H1 (cell line): Measurements from ENCODE around the gene CDK5. TPM values are rescaled to one million over a fixed set of nuclear protein-coding genes. Genes with fewer than 3 reads are reported as not detected.
A peak's percentile ranks its signal among the peaks of the same experiment; 100 is the strongest.

Experiments
- CTCF ChIA-PET: fragments of 300-600 bp; sonication (Branson Sonifier 250); formaldehyde crosslinking; loops from one replicate; lab custom pipeline; 2021; ENCODE audit not compliant: partially characterized antibody; lab: Charles Lee
- POLR2A ChIA-PET: fragments of 300-600 bp; sonication (Branson Sonifier 250); formaldehyde crosslinking; loops from one replicate; lab custom pipeline; 2021; ENCODE audit warnings: inconsistent platforms; ENCODE audit not compliant: partially characterized antibody; lab: Charles Lee
- DNase-seq, 2 experiments: peaks; one replicate each; pipeline versions ENCODE4 v3.0.0 to v3.0.0-alpha.2; 2010 to 2022; ENCODE audit warnings: low spot score in 2 of 2, low read depth in 1 of 2, mixed read lengths in 1 of 2
- FAIRE-seq: peaks from 2 replicates; lab custom pipeline; 2011; peaks lifted over from hg19 to GRCh38; lab: Jason Lieb, UNC
- H2AFZ ChIP-seq: 2 replicates; pipeline ENCODE4 v1.8.1; 2012; ENCODE audit warnings: low read length, inconsistent platforms
- H2AK5ac ChIP-seq: 2 replicates; pipeline ENCODE4 v1.6.1; 2013; ENCODE audit warnings: low read depth, low read length
- H2BK120ac ChIP-seq: replicated peaks from 2 replicates; pipeline ENCODE3; 2013; ENCODE audit warnings: low read depth, low read length, inconsistent platforms
- H2BK12ac ChIP-seq: 2 replicates; pipeline ENCODE4 v1.6.1; 2013; ENCODE audit warnings: low read depth, low read length
- H2BK15ac ChIP-seq: 2 replicates; pipeline ENCODE4 v1.6.1; 2013; ENCODE audit warnings: low read length
- H2BK20ac ChIP-seq: 2 replicates; pipeline ENCODE4 v1.6.1; 2013; ENCODE audit warnings: low read length
- H2BK5ac ChIP-seq: 2 replicates; pipeline ENCODE4 v1.6.1; 2013; ENCODE audit warnings: low read depth, low read length
- H3K14ac ChIP-seq: 2 replicates; pipeline ENCODE4 v1.6.1; 2013; ENCODE audit warnings: inconsistent platforms; ENCODE audit not compliant: insufficient read length
- H3K18ac ChIP-seq: 2 replicates; pipeline ENCODE4 v1.6.1; 2013; ENCODE audit warnings: low read length; ENCODE audit errors: extremely low read depth
- H3K23ac ChIP-seq: 2 replicates; pipeline ENCODE4 v1.6.1; 2013; ENCODE audit warnings: inconsistent platforms; ENCODE audit not compliant: insufficient read length
- H3K23me2 ChIP-seq: 2 replicates; pipeline ENCODE4 v1.6.1; 2013; ENCODE audit warnings: low read depth, low read length
- H3K27ac ChIP-seq: 2 replicates; pipeline ENCODE4 v1.6.1; 2011; ENCODE audit warnings: low read depth, low read length, inconsistent platforms
- H3K27me3 ChIP-seq, 4 experiments: replicated peaks in 1 of 4; 1 replicate in 1 of 4; 2 replicates in 3 of 4; pipeline versions ENCODE4 v1.6.1 to v1.8.1; 2011 to 2013; ENCODE audit warnings: low read length in 3 of 4, mild to moderate bottlenecking in 3 of 4, inconsistent platforms in 2 of 4, mixed read lengths in 2 of 4, moderate library complexity in 1 of 4; ENCODE audit not compliant: control insufficient read depth in 3 of 4, insufficient read depth in 3 of 4; ENCODE audit errors: extremely low read depth in 1 of 4
- H3K36me3 ChIP-seq, 4 experiments: 2 replicates each; pipeline versions ENCODE4 v1.6.1 to v1.8.1; 2011 to 2013; ENCODE audit warnings: mild to moderate bottlenecking in 4 of 4, low read length in 3 of 4, moderate library complexity in 2 of 4, control low read depth in 1 of 4, inconsistent platforms in 1 of 4; ENCODE audit not compliant: insufficient read depth in 4 of 4, control insufficient read depth in 2 of 4
- H3K4ac ChIP-seq: replicated peaks from 2 replicates; pipeline ENCODE3; 2013; ENCODE audit warnings: low read length, low read depth, mixed read lengths, inconsistent platforms; ENCODE audit not compliant: insufficient read length
- H3K4me1 ChIP-seq, 4 experiments: replicated peaks in 1 of 4; 1 replicate in 1 of 4; 2 replicates in 3 of 4; pipeline versions ENCODE4 v1.6.1 to v1.8.1; 2011 to 2013; ENCODE audit warnings: low read length in 3 of 4, inconsistent platforms in 2 of 4, mixed read lengths in 1 of 4; ENCODE audit not compliant: insufficient read depth in 4 of 4, control insufficient read depth in 3 of 4
- H3K4me2 ChIP-seq, 2 experiments: 2 replicates each; pipeline versions ENCODE4 v1.6.1 to v1.8.1; 2011 to 2013; ENCODE audit warnings: low read depth in 2 of 2, low read length in 2 of 2, control low read depth in 1 of 2, inconsistent platforms in 1 of 2, mild to moderate bottlenecking in 1 of 2; ENCODE audit not compliant: insufficient read depth in 1 of 2
- H3K4me3 ChIP-seq, 4 experiments: fragments of 200-600, 300-600 bp in 1 of 4; sonication (generic), shearing (Covaris generic), sonication (Bioruptor Twin) in 1 of 4; 2 replicates each; pipeline versions ENCODE4 v1.5.1 to v1.8.1; 2011 to 2016; ENCODE audit warnings: low read length in 4 of 4, low read depth in 3 of 4, control low read depth in 2 of 4, inconsistent platforms in 2 of 4, mild to moderate bottlenecking in 2 of 4, mixed read lengths in 1 of 4, moderate library complexity in 1 of 4; ENCODE audit not compliant: insufficient read depth in 2 of 4; ENCODE audit errors: extremely low read depth in 1 of 4
- H3K56ac ChIP-seq: replicated peaks from 2 replicates; pipeline ENCODE3; 2013; ENCODE audit warnings: low read depth, mild to moderate bottlenecking, mixed read lengths, low read length, inconsistent platforms; ENCODE audit not compliant: insufficient read length
- H3K79me1 ChIP-seq: 2 replicates; pipeline ENCODE4 v1.6.1; 2013; ENCODE audit warnings: low read depth, low read length, control low read depth
- H3K79me2 ChIP-seq, 2 experiments: 2 replicates each; pipeline versions ENCODE4 v1.6.1 to v1.8.1; 2012 to 2013; ENCODE audit warnings: low read length in 2 of 2, mild to moderate bottlenecking in 2 of 2, inconsistent platforms in 1 of 2; ENCODE audit not compliant: insufficient read depth in 2 of 2, control insufficient read depth in 1 of 2
- H3K9ac ChIP-seq, 4 experiments: replicated peaks in 1 of 4; 1 replicate in 1 of 4; 2 replicates in 3 of 4; pipeline versions ENCODE4 v1.6.1 to v1.8.1; 2011 to 2013; ENCODE audit warnings: low read depth in 3 of 4, low read length in 3 of 4, control low read depth in 2 of 4, mild to moderate bottlenecking in 2 of 4, moderate library complexity in 2 of 4, inconsistent platforms in 1 of 4; ENCODE audit errors: extremely low read depth in 1 of 4
- H3K9me3 ChIP-seq, 2 experiments: 2 replicates each; pipeline versions ENCODE4 v1.6.1 to v1.8.1; 2012 to 2013; ENCODE audit warnings: mild to moderate bottlenecking in 2 of 2, moderate library complexity in 2 of 2, control low read depth in 1 of 2, inconsistent platforms in 1 of 2, low read depth in 1 of 2, low read length in 1 of 2, mixed read lengths in 1 of 2; ENCODE audit not compliant: insufficient read depth in 2 of 2
- H4K20me1 ChIP-seq, 2 experiments: replicated peaks in 1 of 2; 2 replicates each; pipeline versions ENCODE3 to v1.8.1; 2011 to 2013; ENCODE audit warnings: inconsistent platforms in 2 of 2, low read length in 2 of 2, mild to moderate bottlenecking in 1 of 2; ENCODE audit not compliant: insufficient read depth in 2 of 2, control insufficient read depth in 1 of 2
- H4K5ac ChIP-seq: 2 replicates; pipeline ENCODE4 v1.6.1; 2013; ENCODE audit warnings: low read length, low read depth, mixed read lengths, inconsistent platforms; ENCODE audit not compliant: insufficient read length
- H4K8ac ChIP-seq: 2 replicates; pipeline ENCODE4 v1.8.0; 2013; ENCODE audit warnings: mild to moderate bottlenecking, moderate library complexity, low read length, inconsistent platforms; ENCODE audit not compliant: insufficient read depth; ENCODE audit errors: extremely low read depth
- H4K91ac ChIP-seq: replicated peaks from 2 replicates; pipeline ENCODE3; 2013; ENCODE audit warnings: low read length, mixed read lengths, inconsistent platforms; ENCODE audit not compliant: insufficient read length
- CREB1 ChIP-seq: IDR thresholded peaks from 2 replicates; pipeline ENCODE4 v1.6.1; 2012; ENCODE audit warnings: inconsistent platforms
- CTCF ChIP-seq, 3 experiments: IDR thresholded peaks; 1 replicate in 2 of 3; 2 replicates in 1 of 3; pipeline versions ENCODE4 v1.5.1 to v1.6.1; 2011; ENCODE audit warnings: low read length in 3 of 3, mild to moderate bottlenecking in 3 of 3, inconsistent platforms in 2 of 3, low read depth in 1 of 3, moderate library complexity in 1 of 3; ENCODE audit not compliant: insufficient read depth in 1 of 3; ENCODE audit errors: control extremely low read depth in 1 of 3
- RAD21 ChIP-seq, 2 experiments: IDR thresholded peaks in 1 of 2; conservative IDR thresholded peaks in 1 of 2; 2 replicates each; pipeline ENCODE4 v1.6.1; 2011; ENCODE audit warnings: low read depth in 2 of 2, low read length in 2 of 2, improper control_type of control experiment in 1 of 2, inconsistent platforms in 1 of 2, mild to moderate bottlenecking in 1 of 2, moderate library complexity in 1 of 2
- TEAD4 ChIP-seq: IDR thresholded peaks from 2 replicates; pipeline ENCODE4 v1.6.1; 2012; ENCODE audit warnings: low read depth, low read length, inconsistent platforms, mixed read lengths
- WGBS, 2 experiments: shearing (Covaris generic) in 1 of 2; methylation state at CpG; one replicate each; pipeline versions ENCODE4 v1.1.6 to v1.1.7; 2013 to 2015; ENCODE audit warnings: low lambda C conversion rate in 2 of 2, mixed read lengths in 2 of 2, inconsistent platforms in 1 of 2, low coverage in 1 of 2, missing lambda C conversion rate in 1 of 2; ENCODE audit not compliant: insufficient replicate concordance in 2 of 2, insufficient coverage in 1 of 2, insufficient read length in 1 of 2; ENCODE audit errors: extremely low coverage in 1 of 2, missing lambda C conversion rate in 1 of 2; 5-methylcytosine and 5-hydroxymethylcytosine counted together
- polyA plus RNA-seq, 7 experiments: library from polyadenylated mRNA; depleted of rRNA in 3 of 7; stranded (reverse) in 5 of 7; unstranded in 2 of 7; fragments of >200 nt in 5 of 7; fragments of 200-250 nt in 2 of 7; gene quantifications; 1 replicate in 5 of 7; 2 replicates in 1 of 7; 4 replicates in 1 of 7; pipeline versions ENCODE4 v1.2.1 to v1.2.3, GENCODE V29; 2011 to 2013; ENCODE audit warnings: missing spikeins in 2 of 7, mixed read lengths in 2 of 7
- total RNA-seq: library from RNA; stranded (reverse); fragmentation: NEBNext Ultra II Directional; extraction: Animal tissue kit (Norgen Biotek cat#: 25700); gene quantifications from 2 replicates; pipeline ENCODE4 v1.2.1, GENCODE V29; 2021

CDK5 gene
- total and polyA plus RNA-seq, 2 of the 8 experiments (the other 6 are each of a cell fraction or from before 2014, with no cell fraction given), result 22.8 to 37.2 TPM

- ChIA-PET CTCF (interaction anchor here (0.6 to 11.5 kb wide), 42 partner anchors 11 to 235 kb away, joined by 3 to 142 read pairs (median 5); partner anchors contain the start of genes ABCB8, ATG9B, CDK5 and NOS3), POLR2A (interaction anchor here (0.8 to 2.5 kb wide), 7 partner anchors 10 to 69 kb away, joined by 3 to 16 read pairs (median 3); partner anchors contain the start of genes ABCB8 and SLC4A2)
- Histone ChIP-seq H4K8ac (peak overlapping the region; percentile 26; the same call in 1 of the 2 replicates), H3K27ac (no peak overlapping the region), H2BK12ac (peak overlapping the region; percentile 60; the same call in 1 of the 2 replicates), H3K27me3 (peaks cover 0 to 3% (median 2%) of the 10 kb centered on the region in 4 experiments; a peak in 3 of 7 replicates), H3K56ac (no peak overlapping the region), H3K18ac (peak overlapping the region; percentile 78; the same call in 1 of the 2 replicates)
- no peak for TF ChIP-seq CREB1
- peak; percentile 15 to 49; a peak in 1 of 4 replicates for TF ChIP-seq RAD21 (IDR thresholded peaks at IDR 0.05 in 1 of 2, conservative IDR thresholded peaks at IDR 0.05 in 1 of 2; ENCODE audit: low read depth in 2 of 2, low read length in 2 of 2)
- peak in 2 of 3 experiments; percentile 57 to 68; a peak in 3 of 4 replicates for TF ChIP-seq CTCF (IDR thresholded peaks at IDR 0.05; ENCODE audit: control extremely low read depth in 1 of 3, insufficient read depth in 1 of 3, low read depth in 1 of 3, low read length in 3 of 3)
- TF ChIP-seq TEAD4, result no peak
- TF ChIP-seq, all 59 proteins: peak for 2
- FAIRE-seq (no peak), DNase-seq (peak in 1 of 2 experiments; percentile 74)
- 78% methylated on average over 6 of the region's 22 CpGs; no CpG with 5 or more reads in 1 of the 2 experiments for WGBS, 2 experiments
- Histone ChIP-seq H4K20me1 (no peaks in the 10 kb centered on the region), H4K5ac (no peak overlapping the region), H3K4ac (no peak overlapping the region), H3K4me1 (peaks cover 0 to 31% (median 24%) of the 10 kb centered on the region in 4 experiments; a peak in 6 of 7 replicates), H3K14ac (no peak overlapping the region), H3K23ac (no peak overlapping the region), H2BK15ac (no peak overlapping the region), H3K9me3 (no peaks in the 10 kb centered on the region), H2BK20ac (0 out of 2 replicates have a peak overlapping the region, but pooled peaks have one; percentile 61), H3K9ac (no peak overlapping the region), H2AK5ac (no peak overlapping the region), H2BK5ac (no peak overlapping the region; the same call in 1 of the 2 replicates), H3K36me3 (no peaks in the 10 kb centered on the region), H3K79me2 (no peaks in the 10 kb centered on the region), H3K4me3 (peak overlapping the region in 1 of 4 experiments; percentile 33; a peak in 1 of 8 replicates), H2AFZ (no peak overlapping the region), H3K23me2 (no peaks in the 10 kb centered on the region; the same call in 1 of the 2 replicates), H4K91ac (peak overlapping the region; percentile 75), H3K79me1 (no peaks in the 10 kb centered on the region), H2BK120ac (no peak overlapping the region), H3K4me2 (peak overlapping the region; percentile 51 to 69; a peak in 3 of 4 replicates)
Measured at GRCh38 chr7:151009327-151010036, 48.2 kb downstream of the CDK5 start.
